NCI-H146 (cell line): ENCODE measurements around the gene SSX2B.
"Not testable (repeated sequence)": the region's sequence is repeated elsewhere in the genome, so short reads cannot be mapped to it uniquely, and the experiment has no call there.

Experiments
- DNase-seq: peaks from one replicate; lab custom pipeline; 2025; lab: John Stamatoyannopoulos, UW

The SSX2B gene, protein sequence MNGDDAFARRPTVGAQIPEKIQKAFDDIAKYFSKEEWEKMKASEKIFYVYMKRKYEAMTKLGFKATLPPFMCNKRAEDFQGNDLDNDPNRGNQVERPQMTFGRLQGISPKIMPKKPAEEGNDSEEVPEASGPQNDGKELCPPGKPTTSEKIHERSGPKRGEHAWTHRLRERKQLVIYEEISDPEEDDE

GRCh38 chrX:52750952-52751351, at the start of gene SSX2B:
TSS of gene SSX2B (plus strand) at chrX:52751252. CDS start at chrX:52752681, 1,429 bp downstream.
- not testable (repeated sequence) for DNase-seq

DNA sequence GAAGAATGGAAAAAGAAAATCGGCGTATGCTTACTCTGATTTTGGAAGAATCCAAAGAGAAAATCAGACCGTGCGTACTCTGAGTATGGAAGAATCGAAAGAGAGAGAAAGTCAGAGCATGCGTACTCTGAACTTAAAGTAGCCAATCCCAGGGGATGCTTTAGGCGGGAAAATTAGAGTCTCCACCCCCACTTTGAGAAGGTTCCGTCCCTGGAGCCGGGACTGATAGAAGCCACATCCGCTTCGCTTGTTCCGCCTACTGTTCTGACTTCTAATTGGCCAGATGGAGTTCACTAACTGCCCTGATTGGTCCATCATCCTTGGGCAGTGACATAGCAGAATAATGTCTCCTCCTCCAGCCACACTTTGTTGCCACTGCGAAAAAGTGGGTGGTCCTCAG, 44.0 kb upstream of the SSX2B start, which contains the start of gene SSX2:
TSS of gene SSX2 (minus strand) at position 101 of the 400 bp plus-strand sequence. CDS start 1,429 bp downstream, outside the sequence.
- not testable (repeated sequence) for DNase-seq

DNA sequence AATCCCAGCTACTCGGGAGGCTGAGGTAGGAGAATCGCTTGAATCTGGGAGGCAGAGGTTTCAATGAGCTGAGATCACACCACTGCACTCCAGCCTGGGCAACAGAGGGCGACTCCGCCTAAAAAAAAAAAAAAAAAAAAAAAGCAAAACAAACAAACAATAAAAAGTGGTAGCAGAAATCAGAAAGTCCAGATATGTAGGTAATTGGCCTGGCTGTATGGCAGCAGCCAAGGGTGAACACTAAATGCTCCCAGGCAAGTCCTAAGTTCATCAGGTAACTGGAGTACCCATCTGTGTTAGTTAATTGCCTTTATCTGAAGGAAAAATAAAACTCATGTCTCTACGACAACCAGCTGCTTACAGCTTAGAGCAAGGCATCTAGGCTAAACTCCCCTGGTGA, 14.9 kb downstream of the SSX2B start:
- DNase-seq = not testable (repeated sequence)

DNA sequence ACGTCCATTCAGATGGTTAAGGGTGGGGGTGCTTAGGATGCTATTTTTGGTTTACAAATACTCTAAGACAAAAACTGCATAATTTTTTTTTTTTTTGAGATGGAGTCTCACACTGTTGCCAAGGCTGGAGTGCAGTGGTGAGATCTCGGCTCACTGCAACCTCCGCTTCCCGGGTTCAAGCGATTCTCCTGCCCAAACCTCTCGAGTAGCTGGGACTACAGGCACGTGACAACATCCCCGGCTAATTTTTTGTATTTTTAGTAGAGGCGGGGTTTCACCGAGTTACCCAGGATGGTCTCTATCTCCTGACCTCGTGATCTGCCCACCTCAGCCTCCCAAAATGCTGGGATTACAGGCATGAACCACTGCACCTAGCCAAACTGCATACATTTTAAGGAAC, 22.5 kb downstream of the SSX2B start:
- DNase-seq = not testable (repeated sequence)

- not testable (repeated sequence) for DNase-seq
These were observed 46.3 kb downstream of the SSX2B start, which contains the start of gene SPANXN5 for GRCh38 chrX:52797327-52797726. TSS of gene SPANXN5 (minus strand) at chrX:52797427. CDS start at chrX:52797348, 79 bp downstream.

GRCh38 chrX:52804876-52805275, 53.8 kb downstream of the SSX2B start:
- not testable (repeated sequence) for DNase-seq
